Suppressor macrophage treated with lipopolysaccharide for 4 hours (primary cell): ENCODE measurements around the gene MTF1.

Experiments used
- DNase-seq: peaks from one replicate; pipeline ENCODE4 v3.0.0-alpha.2; 2020

The MTF1 gene

DNA sequence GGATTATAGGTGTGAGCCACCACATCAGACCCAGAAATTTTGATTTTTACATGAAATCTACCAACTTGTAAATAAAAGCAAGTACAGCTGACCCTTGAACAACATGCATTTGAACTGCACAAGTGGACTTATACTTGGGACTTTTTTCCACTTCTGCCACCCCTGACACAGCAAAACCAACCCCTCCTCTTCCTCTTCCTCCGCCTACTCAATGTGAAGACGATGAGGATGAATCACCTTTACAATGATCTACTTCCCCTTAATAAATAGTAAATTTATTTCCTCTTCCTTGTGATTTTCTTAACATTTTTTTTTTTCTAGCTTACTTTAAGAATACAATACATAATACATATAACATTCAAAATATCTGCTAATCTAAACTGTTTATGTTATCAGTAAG lies 33.9 kb downstream of the MTF1 start:
- DNase-seq = peak; percentile 79

GRCh38 chr1:37824001-37824400 lies 35.4 kb downstream of the MTF1 start:
- DNase-seq = peak; percentile 25

GRCh38 chr1:37822906-37823815 lies 36.2 kb downstream of the MTF1 start:
- DNase-seq = peak; percentile 79

DNA sequence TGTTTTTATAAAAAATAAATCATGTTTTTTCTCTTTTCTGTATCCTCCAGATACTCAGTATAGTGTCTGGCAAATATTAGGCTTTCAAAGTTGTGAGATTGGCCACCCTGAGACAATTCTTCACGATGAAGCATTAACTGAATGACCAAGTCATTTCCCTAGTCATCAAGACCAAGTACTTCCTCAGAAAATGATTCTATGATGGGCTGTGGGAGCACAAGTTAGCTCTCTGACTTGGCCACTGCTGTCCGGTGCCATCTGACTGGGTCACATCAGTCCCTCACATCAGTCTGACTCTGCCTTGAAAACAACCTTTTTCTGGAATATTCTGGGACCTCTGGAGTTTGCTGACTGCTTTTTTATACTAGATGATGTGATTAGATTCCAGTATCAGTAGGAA lies 37.9 kb downstream of the MTF1 start:
- peak; percentile 55 for DNase-seq

GRCh38 chr1:37817481-37817880 lies 41.9 kb downstream of the MTF1 start:
- DNase-seq = no peak

DNA sequence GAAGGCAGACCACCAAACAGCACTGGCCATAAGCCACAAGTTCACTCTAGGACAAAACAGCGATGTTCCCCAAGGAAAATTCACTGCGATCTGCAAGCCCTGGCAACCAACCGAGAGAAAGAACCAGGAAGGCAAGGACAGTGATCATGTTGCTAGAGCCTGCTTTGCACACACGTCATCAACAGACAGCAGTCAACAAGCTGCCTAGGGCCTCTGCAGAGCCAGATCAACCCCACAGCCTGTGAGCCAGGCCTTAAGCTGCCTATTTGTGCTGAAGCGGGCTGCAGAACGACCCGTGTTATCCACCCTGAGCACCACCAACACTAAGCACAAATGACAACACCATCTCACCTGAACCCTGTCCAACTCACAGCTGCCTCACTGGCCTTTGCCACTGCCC lies 45.1 kb downstream of the MTF1 start:
- no peak for DNase-seq

- peak; percentile 16 for DNase-seq
Observed at GRCh38 chr1:37813529-37814145, 45.8 kb downstream of the MTF1 start.

DNA sequence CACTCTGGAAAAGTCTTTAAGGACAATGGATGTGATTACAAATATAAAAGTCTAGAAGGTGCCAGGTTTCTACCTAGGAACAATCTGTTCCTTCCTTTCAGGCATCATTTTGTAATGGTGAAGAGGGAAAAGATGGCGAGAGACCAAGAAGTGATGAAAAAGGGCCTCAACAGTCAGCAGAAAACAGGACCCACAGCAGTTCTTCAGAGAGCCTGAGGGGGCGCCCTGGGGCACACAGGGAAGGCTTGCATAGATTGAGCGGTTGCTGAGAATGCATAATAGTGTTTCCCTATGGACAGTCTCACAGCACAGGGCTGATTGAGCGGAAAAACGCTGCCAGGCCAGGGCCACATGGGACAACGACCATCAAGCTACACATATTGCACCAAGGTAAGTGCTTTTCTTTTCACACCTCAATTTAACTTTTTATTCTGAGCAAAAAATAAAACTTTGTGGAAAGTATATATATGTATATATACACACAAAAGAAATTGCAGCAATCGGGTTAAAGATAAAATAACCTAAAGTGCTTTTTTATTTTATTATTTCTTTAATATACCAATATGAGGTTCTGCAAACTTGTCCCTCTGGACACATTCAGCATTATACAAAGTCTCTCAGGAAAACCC lies 48.3 kb downstream of the MTF1 start:
- DNase-seq = peak; percentile 84

DNA sequence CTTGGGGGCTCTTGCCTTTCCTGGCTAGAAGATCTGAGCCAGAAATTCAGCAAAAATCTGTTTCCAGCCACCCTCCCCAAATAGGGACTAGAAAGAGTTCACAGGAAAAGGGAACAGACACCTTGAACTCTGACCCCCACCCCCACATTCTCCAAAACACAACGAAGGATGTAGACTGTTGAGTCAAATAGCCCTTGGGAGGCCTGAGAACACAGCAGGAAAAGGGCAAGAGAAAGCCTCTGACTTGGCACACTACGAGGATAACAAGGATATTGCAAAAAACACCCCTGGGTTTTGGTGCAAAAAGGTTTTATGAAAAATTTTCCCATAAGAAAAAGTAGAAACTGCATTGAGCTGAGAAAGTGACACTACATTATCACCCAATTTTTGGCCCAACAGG lies 49.5 kb downstream of the MTF1 start:
- peak; percentile 40 for DNase-seq

DNA sequence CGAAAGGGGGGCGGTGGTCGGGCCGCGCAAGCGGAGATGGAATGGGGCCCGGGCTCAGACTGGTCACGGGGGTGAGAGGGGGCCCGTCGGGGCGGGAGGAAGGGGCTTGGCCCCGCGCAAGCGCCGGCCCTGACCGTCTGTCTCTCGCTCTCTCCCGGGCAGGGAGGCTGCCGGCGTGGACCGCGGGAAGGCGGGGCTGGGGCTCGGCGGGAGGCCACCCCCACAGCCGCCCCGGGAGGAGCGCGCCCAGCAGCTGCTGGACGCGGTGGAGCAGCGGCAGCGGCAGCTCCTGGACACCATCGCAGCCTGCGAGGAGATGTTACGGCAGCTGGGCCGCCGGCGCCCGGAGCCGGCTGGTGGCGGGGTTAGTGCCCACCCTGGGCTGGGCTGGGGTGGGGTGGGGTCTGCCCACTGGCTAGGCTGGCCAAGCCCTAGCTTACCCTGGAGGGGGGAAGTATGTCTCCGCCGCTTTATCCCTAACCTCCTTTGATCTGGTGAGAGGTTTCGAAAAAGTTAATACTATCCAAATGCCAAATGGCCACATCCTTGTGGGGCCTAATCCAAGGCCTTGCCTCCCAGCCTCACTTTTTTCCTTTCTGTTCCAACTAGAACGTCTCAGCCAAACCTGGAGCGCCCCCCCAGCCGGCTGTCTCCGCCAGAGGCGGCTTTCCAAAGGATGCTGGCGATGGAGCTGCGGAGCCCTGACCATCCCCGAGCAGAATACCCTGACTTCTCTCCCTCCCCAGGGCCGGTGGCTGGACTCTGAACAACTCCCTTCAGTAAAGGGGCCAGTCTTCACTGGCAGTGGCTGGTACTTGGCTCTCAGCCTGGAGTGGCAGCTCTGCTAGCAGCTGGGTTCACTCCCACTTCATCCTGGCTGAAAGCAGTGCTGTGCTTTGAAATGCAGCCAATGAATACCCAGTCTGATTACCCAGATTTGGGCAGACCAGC lies 50.7 kb downstream of the MTF1 start:
- peak; percentile 78 for DNase-seq

GRCh38 chr1:37807555-37808368 lies 51.6 kb downstream of the MTF1 start, which contains the start of the genes C1orf122 and YRDC:
C1orf122 (plus strand) TSS chr1:37807790; CDS start chr1:37808405, 615 bp downstream.
YRDC (minus strand) TSS chr1:37808208; CDS start chr1:37808180, 28 bp downstream.
- peak; percentile 97 for DNase-seq

GRCh38 chr1:37807220-37807554 lies 52.2 kb downstream of the MTF1 start:
- no peak for DNase-seq

GRCh38 chr1:37802439-37802838 lies 57.0 kb downstream of the MTF1 start:
- DNase-seq = no peak

GRCh38 chr1:37797750-37798345 lies 61.5 kb downstream of the MTF1 start:
- no peak for DNase-seq

DNA sequence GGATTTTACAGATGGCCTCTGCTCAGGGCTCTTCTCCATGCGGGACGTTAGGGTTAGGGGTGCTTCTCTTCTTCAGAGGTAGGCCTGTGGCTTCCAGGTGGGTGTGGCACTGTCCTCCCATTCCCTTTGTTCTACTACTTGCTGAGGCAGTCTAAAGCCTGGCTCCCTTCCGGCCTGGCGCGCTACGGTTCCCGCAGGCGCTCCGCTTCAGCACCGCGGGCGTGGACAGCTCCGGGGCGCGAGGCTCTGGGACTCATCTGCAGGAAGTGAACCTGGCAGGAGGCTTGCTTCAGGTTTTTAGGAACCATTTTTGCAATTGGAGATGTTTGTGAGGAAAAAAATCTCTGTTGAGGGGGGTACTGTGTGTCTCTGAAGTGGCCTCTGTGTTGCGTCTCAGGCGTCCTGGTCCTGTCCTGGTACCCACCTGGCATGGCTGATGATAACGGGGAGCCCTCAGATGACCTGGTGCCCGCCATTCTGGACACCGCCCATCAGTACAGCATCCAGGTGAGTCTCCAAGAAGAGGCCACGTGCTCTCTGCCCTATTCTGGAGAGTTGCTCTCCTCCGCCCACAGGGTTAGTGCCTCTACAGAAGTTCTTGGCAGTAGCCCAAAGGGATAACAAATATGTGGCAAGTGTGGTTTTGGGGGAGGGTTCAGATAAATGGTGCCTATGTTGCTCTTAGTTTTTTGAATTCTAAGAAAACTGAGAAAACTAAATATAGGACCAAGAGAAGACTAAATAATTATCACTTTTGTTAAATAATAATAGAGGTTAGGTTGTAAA lies 63.9 kb downstream of the MTF1 start:
- DNase-seq = peak; percentile 39

DNA sequence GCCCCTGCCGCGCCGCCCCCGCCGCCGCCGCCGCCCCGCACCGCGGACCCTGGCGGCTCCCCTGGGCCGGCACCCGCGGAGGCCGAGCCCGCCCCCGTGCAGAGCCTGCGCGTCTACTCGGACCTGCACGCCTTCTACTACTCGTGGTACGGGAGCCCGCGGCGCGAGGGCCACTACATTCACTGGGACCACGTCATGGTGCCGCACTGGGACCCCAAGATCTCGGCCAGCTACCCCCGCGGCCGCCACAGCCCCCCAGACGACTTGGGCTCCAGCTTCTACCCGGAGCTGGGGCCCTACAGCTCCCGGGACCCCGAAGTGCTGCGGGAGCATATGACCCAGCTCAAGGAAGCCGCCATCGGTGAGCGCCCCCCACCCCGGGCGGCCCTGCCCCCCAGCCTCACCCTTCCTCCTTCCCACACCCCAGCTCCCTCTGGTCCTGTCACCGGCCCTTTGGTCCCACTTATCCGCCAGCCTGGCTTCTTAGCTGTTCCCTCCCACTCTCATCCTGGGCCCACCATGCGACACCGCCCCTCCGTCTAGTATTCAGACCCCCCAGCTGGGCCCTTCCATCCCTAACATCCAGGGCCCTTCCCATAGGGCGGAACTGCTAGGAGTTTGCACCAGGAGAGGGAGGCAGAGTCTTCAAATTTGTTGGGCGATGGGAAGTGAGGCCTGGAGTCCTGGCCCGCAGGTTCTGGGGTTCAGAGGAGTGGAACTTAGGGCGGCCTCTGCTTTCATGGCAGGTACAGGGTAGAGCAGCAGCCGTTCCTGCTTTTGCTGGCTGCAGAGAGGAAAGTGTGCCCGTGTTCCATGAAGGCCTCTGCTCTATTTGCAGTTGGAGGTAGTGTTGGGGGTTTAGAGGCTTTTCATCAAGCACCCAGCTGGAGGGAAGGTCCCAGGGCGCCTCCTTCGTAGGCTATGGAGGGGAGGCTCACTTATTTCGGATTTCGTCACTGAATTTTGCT lies 64.7 kb downstream of the MTF1 start:
- DNase-seq = no peak

DNA sequence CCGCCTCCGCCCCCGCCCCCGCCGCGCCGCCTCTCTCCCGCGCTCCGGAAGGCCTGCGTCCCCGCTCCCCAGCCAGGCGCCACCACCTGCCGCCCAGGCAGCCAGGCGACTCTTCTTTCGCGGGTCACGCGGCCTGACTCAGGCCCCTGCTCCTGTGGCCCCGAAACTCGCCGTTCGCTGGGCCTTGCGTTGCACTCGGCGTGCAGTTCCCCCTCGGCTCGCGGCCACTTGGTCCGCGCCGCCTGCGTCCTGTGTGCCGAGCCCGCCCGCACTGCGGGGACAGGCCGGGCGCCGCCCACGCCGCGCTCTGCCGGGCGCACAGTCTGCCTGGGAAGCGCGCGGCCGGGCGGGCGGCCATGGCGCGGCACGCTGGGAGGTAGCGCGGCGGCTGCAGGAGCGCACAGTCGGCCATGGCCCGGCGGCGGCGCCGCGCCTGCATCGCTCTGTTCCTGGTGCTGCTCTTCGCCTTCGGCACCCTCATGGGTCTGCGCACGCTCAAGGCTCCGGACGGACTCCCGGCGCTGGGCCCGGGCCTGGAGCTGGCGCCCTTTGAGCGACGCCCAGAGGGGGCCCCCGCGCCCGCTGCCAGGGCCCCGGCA lies 65.5 kb downstream of the MTF1 start, which contains the start of gene MANEAL:
Gene MANEAL, plus strand, starts transcription at position 75 of the 599 bp plus-strand sequence. Its CDS starts 336 bp downstream, at position 411.
- DNase-seq = peak; percentile 66

- DNase-seq = no peak
Observed at GRCh38 chr1:37792943-37793686, 66.3 kb downstream of the MTF1 start.
